GM12892 (cell line): Measurements from ENCODE around the gene SLCO2A1.

Source experiments
- POLR2A ChIP-seq: IDR thresholded peaks from 2 replicates; pipeline ENCODE4 v1.6.1; 2011; ENCODE audit warnings: low read depth, low read length, control low read depth
- POLR2AphosphoS5 ChIP-seq: IDR thresholded peaks from 2 replicates; pipeline ENCODE4 v1.6.1; 2011; ENCODE audit warnings: low read depth, low read length, control low read depth

- TF ChIP-seq POLR2AphosphoS5 = no peak
- TF ChIP-seq POLR2A = no peak
Measured at GRCh38 chr3:133954717-133955360, 74.9 kb downstream of the SLCO2A1 start.
